GM21576 (cell line): ENCODE data around the gene MAPKAPK5.
"Not testable (repeated sequence)": the region's sequence is repeated elsewhere in the genome, so short reads cannot be mapped to it uniquely, and the experiment has no call there.

ENCODE experiments used
- ATAC-seq: cut with Tn5 transposase; IDR thresholded peaks from one replicate; pipeline ENCODE4 v1.9.1; 2021; ENCODE audit warnings: mild to moderate bottlenecking, moderate library complexity; ENCODE audit not compliant: unreplicated experiment

The MAPKAPK5 gene, protein sequence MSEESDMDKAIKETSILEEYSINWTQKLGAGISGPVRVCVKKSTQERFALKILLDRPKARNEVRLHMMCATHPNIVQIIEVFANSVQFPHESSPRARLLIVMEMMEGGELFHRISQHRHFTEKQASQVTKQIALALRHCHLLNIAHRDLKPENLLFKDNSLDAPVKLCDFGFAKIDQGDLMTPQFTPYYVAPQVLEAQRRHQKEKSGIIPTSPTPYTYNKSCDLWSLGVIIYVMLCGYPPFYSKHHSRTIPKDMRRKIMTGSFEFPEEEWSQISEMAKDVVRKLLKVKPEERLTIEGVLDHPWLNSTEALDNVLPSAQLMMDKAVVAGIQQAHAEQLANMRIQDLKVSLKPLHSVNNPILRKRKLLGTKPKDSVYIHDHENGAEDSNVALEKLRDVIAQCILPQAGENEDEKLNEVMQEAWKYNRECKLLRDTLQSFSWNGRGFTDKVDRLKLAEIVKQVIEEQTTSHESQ

GRCh38 chr12:111841750-111842555 lies at the start of gene MAPKAPK5:
MAPKAPK5 (plus strand) TSS chr12:111842228; CDS start chr12:111842734, 506 bp downstream.
- peak; percentile 76 for ATAC-seq

DNA sequence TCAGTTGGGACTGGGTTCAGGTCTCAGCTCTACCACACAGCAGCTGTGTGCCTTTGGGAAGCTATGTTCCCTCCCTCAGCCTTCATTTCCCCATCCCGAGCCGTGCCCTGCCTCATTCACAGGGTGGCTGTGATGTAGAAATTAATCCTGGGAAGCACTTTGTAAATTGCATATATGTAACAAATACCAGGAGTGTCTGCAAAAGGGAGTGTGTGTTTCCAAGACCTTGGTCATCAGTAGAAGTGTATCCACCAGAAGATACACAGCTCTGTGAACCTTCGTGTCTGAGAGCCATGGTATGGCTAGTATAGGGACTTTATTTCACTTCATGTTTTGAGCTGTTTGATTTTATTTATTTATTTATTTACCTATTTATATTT lies 49.2 kb upstream of the MAPKAPK5 start:
- ATAC-seq, result no peak

- no peak for ATAC-seq
These were observed 43.8 kb upstream of the MAPKAPK5 start for GRCh38 chr12:111798182-111798581.

- ATAC-seq, result no peak
These were observed 42.3 kb upstream of the MAPKAPK5 start for GRCh38 chr12:111799758-111800157.

GRCh38 chr12:111803038-111803626 lies 38.9 kb upstream of the MAPKAPK5 start:
- ATAC-seq, result no peak

DNA sequence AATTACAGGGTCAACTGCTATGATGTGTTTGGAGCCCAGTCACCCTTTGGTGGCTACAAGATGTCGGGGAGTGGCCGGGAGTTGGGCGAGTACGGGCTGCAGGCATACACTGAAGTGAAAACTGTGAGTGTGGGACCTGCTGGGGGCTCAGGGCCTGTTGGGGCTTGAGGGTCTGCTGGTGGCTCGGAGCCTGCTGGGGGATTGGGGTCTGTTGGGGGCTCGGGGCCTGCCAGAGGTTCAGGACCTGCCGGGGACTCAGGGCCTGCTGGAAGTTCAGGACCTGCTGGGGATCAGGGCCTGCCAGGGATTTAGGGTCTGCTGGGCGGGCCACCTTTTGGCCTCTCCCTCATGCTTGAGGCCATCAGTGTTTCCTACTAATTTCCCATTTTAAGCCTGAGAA lies 38.2 kb upstream of the MAPKAPK5 start:
- no peak for ATAC-seq

GRCh38 chr12:111806304-111806703 lies 35.7 kb upstream of the MAPKAPK5 start:
- ATAC-seq, result no peak

DNA sequence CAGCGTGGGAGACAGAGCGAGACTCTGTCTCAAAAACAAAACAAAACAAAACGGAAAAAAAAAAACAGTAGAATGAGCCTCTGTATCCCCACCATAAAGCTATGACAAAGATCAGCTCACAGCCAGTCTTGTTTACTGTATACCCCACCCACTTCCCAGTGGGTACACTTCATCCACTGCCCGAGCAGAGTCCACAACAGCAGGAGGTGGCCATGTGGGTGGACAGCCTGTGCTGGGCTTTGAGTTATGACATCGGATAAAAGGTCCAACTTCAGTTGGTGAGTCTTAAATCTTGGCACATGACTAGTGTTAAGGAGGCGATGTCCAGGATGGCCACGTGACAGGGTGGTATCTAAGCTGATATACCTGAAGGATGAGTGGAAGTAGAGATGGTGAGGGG lies 34.8 kb upstream of the MAPKAPK5 start:
- no peak for ATAC-seq

DNA sequence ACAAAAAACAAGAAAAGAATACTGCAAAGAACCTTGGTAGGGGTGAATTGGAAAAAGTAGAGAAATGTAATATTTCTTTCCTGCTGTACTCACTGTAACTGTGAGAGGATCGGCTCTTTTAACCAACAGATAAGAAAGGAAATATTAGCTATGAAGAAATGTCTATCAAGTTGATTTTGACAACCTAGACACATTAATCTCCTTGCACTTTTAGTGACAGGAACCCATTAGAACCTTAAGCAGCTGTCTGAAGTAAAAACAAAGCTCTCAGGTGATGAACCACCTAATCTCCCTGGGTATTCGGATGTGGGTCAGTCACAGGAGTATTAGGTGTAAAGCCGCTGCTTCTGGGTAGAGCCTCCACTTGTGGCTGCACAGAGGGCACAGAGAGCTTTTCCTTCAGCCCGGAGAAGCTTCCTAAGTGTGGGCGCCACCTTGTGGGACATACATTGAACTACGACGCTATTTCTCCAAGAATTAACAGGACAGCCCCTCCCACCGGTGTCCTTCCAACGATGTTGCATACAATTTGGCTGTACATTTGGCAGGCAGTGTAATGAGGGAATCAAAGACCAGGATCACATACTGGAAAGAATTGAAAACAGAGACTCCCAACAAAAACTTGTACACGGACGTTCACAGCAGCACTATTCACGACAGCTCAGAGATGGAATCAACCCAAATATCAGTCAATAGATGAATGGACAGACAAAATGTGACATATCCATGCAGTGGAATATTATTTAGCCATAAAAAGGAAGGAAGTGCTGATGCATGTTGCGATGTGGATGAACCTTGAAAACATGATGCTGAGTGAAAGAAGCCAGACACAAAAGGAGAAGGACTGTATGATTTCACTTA lies 28.9 kb upstream of the MAPKAPK5 start:
- peak; percentile 72 for ATAC-seq

- ATAC-seq, result no peak
These were observed 25.9 kb upstream of the MAPKAPK5 start for GRCh38 chr12:111816065-111816615.

- ATAC-seq, result not testable (repeated sequence)
These were observed 25.1 kb upstream of the MAPKAPK5 start for GRCh38 chr12:111816898-111817297.

DNA sequence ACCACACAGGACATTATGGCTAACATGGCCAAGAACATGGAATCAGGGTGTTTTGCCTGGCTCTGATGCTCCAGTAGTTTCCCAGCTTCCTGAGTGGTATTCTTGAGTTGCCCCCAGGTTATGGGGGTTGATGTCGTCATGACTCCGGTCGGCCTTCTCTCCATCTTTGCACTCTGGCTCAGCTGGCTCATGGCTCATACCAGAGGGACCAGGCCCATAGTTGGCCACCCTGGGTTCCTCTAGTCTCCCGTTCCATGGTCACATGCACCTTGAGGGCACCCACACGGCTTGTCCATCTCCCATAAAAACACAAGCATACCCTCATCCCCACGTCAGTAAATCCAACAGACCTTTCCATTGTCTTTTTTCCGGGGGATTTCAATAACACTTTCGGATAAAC lies 23.7 kb upstream of the MAPKAPK5 start:
- no peak for ATAC-seq

DNA sequence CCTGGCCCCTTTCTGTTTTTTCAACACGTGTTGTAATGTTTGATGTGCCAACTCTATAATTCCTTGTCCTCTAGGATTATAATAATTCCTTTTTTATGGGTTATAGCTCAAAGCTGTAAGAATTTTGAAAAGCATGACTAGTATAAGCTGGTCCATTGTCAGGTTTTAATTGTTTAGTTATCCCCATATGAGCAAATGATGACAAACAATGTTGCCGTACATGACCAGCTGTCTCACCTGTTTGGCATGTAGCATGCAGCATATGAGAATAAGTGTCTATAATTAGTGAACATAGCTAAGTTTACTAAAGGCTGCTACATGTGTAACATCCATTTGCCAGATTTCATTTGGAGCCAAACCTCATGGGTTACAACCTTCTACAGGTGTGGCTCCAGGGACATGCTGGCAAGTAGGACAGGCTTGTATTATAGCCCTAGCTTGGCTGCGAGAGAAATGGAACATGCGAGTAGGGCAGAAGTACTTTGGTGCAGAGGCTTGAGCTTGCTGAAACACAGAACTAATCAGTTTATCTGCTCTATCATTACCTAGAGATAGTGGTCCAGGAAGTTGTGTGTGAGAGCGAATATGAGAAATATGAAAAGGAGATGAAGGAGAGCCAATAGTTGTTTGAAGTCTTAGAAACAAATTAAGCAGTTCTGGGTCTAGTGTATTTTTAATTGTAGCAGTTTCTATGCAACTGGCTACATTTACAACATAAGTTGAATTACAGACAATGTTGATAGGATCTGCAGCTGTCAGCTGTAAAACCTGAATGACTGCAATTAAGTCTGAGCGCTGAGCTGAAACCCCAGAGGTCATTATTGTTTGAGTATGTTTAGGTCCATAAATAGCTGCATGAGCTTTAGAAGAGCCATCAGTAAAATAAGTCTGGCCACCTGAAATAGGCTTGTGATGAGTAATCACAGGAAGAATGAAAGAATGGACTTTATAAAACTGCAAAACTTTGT lies 22.6 kb upstream of the MAPKAPK5 start:
- no peak for ATAC-seq

DNA sequence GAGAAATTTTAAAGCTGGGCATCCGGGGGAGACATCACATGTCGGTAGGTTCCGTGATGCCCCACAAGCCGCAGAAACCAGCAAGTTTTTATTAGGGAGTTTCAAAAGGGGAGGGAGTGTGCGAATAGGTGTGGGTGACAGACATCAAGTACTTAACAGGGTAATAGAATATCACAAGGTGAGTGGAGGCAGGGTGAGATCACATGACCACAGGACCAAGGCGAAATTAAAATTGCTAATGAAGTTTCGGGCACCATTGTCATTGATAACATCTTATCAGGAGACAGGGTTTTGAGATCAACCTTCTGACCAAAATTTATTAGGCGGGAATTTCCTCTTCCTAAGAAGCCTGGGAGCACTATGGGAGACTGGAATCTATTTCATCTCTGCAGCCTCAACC lies 21.2 kb upstream of the MAPKAPK5 start:
- not testable (repeated sequence) for ATAC-seq

- ATAC-seq, result no peak
These were observed 19.1 kb upstream of the MAPKAPK5 start for GRCh38 chr12:111822886-111823285.

DNA sequence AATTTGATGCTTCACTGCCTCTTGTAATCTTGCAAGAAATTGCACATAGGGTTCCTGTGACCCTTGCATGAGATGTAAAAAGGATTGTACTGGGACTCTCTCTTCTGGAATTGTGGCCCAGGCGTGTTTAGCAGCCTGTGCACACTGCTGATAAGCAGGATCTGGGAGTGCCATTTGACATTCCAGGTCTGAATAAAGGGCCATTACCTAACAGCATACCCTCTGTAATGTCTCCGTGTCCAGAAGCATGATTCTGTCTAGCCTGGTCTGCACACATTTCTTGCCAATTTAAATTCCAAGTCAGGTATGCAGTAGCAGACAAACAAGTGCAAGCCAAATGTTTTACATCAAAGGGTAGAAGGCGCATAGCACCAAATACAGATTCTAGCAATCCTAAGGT lies 18.1 kb upstream of the MAPKAPK5 start:
- ATAC-seq, result no peak

- not testable (repeated sequence) for ATAC-seq
These were observed 17.7 kb upstream of the MAPKAPK5 start for GRCh38 chr12:111824312-111824711.

DNA sequence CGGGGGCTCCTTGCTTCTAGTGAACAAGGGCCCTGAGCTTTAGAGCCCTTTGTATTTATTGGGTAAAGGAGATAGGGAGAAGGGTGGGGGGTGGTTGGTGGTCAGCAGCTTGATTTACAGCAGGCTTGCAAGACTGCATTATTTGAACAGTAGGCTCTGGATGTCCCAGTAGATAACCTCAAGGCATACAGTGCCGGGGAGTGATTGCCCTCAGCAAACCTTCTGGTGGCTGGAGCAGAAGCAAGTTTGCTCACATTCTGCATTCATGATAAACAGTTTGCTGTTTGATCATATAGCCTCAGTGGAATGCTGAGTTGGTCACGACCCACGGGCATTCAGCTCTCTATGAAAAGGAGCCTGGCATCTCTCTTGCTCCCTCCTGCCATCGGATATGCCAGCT lies 16.5 kb upstream of the MAPKAPK5 start:
- no peak for ATAC-seq

- no peak for ATAC-seq
These were observed 15.7 kb upstream of the MAPKAPK5 start for GRCh38 chr12:111826316-111826715.
